Right lobe of liver (tissue), 4 donors: ENCODE results near the gene FAIM.

Experiments
- POLR2A ChIP-seq: fragments of 450-650 bp; IDR thresholded peaks from one replicate; pipeline ENCODE4 v1.6.1; 2017; ENCODE audit warnings: antibody characterized with exemption, mild to moderate bottlenecking
- TF ChIP-seq, protein P1 (sequence below), 4 donors: fragments of 200-600 bp in 3 of 4; fragments of 450-650 bp in 1 of 4; IDR thresholded peaks; one replicate each; pipeline versions ENCODE4 v1.5.1 to v1.8.0; 2016 to 2022; ENCODE audit warnings: antibody characterized with exemption in 4 of 4, mild to moderate bottlenecking in 2 of 4
- donor health status: DM: no; HTN: no; CAD: no.
- donor health status: DM: no; HTN: no; CAD: no.
- donor health status: DM: no; HTN: yes; CAD: no.

DNA sequence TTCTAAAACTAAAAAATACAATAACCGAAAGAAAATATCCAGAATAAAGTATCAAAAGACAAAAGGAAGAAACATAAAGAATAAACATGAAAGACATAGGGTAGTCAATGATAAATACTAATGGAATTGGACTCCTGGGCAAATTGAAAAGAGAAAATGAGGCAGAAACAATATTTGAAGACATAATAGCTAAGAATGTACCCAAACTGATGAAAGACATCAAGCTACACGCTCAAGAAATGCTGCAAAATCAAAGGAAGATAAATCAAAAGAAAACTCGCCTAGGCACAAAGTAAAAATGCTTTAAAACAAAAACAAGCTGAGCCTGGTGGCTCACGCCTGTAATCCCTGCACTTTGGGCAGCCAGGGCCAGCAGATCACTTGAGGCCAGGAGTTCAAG, 49.4 kb upstream of the FAIM start:
- TF ChIP-seq, protein P1, sequence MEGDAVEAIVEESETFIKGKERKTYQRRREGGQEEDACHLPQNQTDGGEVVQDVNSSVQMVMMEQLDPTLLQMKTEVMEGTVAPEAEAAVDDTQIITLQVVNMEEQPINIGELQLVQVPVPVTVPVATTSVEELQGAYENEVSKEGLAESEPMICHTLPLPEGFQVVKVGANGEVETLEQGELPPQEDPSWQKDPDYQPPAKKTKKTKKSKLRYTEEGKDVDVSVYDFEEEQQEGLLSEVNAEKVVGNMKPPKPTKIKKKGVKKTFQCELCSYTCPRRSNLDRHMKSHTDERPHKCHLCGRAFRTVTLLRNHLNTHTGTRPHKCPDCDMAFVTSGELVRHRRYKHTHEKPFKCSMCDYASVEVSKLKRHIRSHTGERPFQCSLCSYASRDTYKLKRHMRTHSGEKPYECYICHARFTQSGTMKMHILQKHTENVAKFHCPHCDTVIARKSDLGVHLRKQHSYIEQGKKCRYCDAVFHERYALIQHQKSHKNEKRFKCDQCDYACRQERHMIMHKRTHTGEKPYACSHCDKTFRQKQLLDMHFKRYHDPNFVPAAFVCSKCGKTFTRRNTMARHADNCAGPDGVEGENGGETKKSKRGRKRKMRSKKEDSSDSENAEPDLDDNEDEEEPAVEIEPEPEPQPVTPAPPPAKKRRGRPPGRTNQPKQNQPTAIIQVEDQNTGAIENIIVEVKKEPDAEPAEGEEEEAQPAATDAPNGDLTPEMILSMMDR (IDR thresholded peaks at IDR 0.05): no peak
- TF ChIP-seq POLR2A: no peak
